HUES64 (cell line): Measurements from ENCODE around the gene IMMP2L.

ENCODE experiments used
- H3K27ac ChIP-seq: 2 replicates; pipeline ENCODE4 v1.7.0; 2013; ENCODE audit warnings: low read depth, low read length, inconsistent platforms
- H3K27me3 ChIP-seq: 2 replicates; pipeline ENCODE4 v1.6.1; 2013; ENCODE audit warnings: mild to moderate bottlenecking, low read length; ENCODE audit not compliant: insufficient read depth
- H3K36me3 ChIP-seq: 2 replicates; pipeline ENCODE4 v1.6.1; 2013; ENCODE audit warnings: mild to moderate bottlenecking, low read length; ENCODE audit not compliant: insufficient read depth
- H3K4me1 ChIP-seq: 2 replicates; pipeline ENCODE4 v1.6.1; 2013; ENCODE audit warnings: mild to moderate bottlenecking, low read length, moderate library complexity; ENCODE audit not compliant: insufficient read depth
- H3K4me3 ChIP-seq: 2 replicates; pipeline ENCODE4 v1.5.1; 2013; ENCODE audit warnings: mild to moderate bottlenecking, low read length, moderate library complexity
- H3K9ac ChIP-seq: 2 replicates; pipeline ENCODE4 v1.6.1; 2013; ENCODE audit warnings: mild to moderate bottlenecking, low read depth, low read length
- H3K9me3 ChIP-seq: 2 replicates; pipeline ENCODE4 v1.6.1; 2013; ENCODE audit warnings: low read depth, low read length; ENCODE audit not compliant: insufficient read depth
- WGBS: fragments of 150-250, 120-280 bp; methylation state at CpG from one replicate; pipeline ENCODE4 v1.1.7; 2013; ENCODE audit warnings: missing lambda C conversion rate; 5-methylcytosine and 5-hydroxymethylcytosine counted together

The IMMP2L gene

GRCh38 chr7:110914263-110914662, 648.0 kb downstream of the IMMP2L start:
- H3K27ac ChIP-seq: no peak overlapping the region
- H3K9me3 ChIP-seq: no peaks in the 10 kb centered on the region
- H3K4me1 ChIP-seq: no peaks in the 10 kb centered on the region
- H3K36me3 ChIP-seq: no peaks in the 10 kb centered on the region
- H3K4me3 ChIP-seq: no peak overlapping the region
- no peaks in the 10 kb centered on the region for H3K27me3 ChIP-seq
- H3K9ac ChIP-seq: no peak overlapping the region
- 98% methylated on average over 2 of the region's 2 CpGs for WGBS

GRCh38 chr7:110911632-110912031, 650.7 kb downstream of the IMMP2L start:
- 88% methylated on average over 2 of the region's 2 CpGs for WGBS
- H3K36me3 ChIP-seq: no peaks in the 10 kb centered on the region
- H3K27me3 ChIP-seq: no peaks in the 10 kb centered on the region
- H3K27ac ChIP-seq: no peak overlapping the region
- H3K9ac ChIP-seq: no peak overlapping the region
- no peaks in the 10 kb centered on the region for H3K4me1 ChIP-seq
- H3K4me3 ChIP-seq: no peak overlapping the region
- peaks cover 3% of the 10 kb centered on the region; the same call in 1 of the 2 replicates for H3K9me3 ChIP-seq

GRCh38 chr7:110909117-110909516, 653.2 kb downstream of the IMMP2L start:
- H3K36me3 ChIP-seq: no peaks in the 10 kb centered on the region
- H3K4me1 ChIP-seq: no peaks in the 10 kb centered on the region
- 100% methylated on average over 2 of the region's 3 CpGs for WGBS
- no peak overlapping the region for H3K4me3 ChIP-seq
- no peak overlapping the region for H3K9ac ChIP-seq
- H3K27me3 ChIP-seq: no peaks in the 10 kb centered on the region
- peaks cover 3% of the 10 kb centered on the region; the same call in 1 of the 2 replicates for H3K9me3 ChIP-seq
- no peak overlapping the region for H3K27ac ChIP-seq

- Histone ChIP-seq H3K4me3 (no peak overlapping the region), H3K36me3 (no peaks in the 10 kb centered on the region), H3K27ac (no peak overlapping the region), H3K27me3 (no peaks in the 10 kb centered on the region), H3K9me3 (peaks cover 3% of the 10 kb centered on the region; the same call in 1 of the 2 replicates), H3K9ac (no peak overlapping the region), H3K4me1 (no peaks in the 10 kb centered on the region)
- 97% methylated on average over 4 of the region's 4 CpGs for WGBS
These were observed 656.3 kb downstream of the IMMP2L start for GRCh38 chr7:110905773-110906566.

GRCh38 chr7:110898516-110898915, 663.8 kb downstream of the IMMP2L start:
- H3K36me3 ChIP-seq: no peaks in the 10 kb centered on the region
- no peak overlapping the region for H3K27ac ChIP-seq
- no peak overlapping the region for H3K4me3 ChIP-seq
- H3K27me3 ChIP-seq: no peaks in the 10 kb centered on the region
- no peak overlapping the region for H3K9ac ChIP-seq
- H3K4me1 ChIP-seq: no peaks in the 10 kb centered on the region
- peaks cover 4% of the 10 kb centered on the region; the same call in 1 of the 2 replicates for H3K9me3 ChIP-seq

- no peak overlapping the region for H3K4me3 ChIP-seq
- no peaks in the 10 kb centered on the region for H3K27me3 ChIP-seq
- H3K9me3 ChIP-seq: peaks cover 4% of the 10 kb centered on the region; the same call in 1 of the 2 replicates
- no peak overlapping the region for H3K27ac ChIP-seq
- no peaks in the 10 kb centered on the region for H3K4me1 ChIP-seq
- H3K9ac ChIP-seq: no peak overlapping the region
- H3K36me3 ChIP-seq: no peaks in the 10 kb centered on the region
- no CpG with 5 or more reads among the region's 1 CpG for WGBS
These were observed 664.8 kb downstream of the IMMP2L start for GRCh38 chr7:110897538-110897937.

GRCh38 chr7:110894111-110894510, 668.2 kb downstream of the IMMP2L start:
- no peaks in the 10 kb centered on the region for H3K4me1 ChIP-seq
- H3K36me3 ChIP-seq: no peaks in the 10 kb centered on the region
- H3K9me3 ChIP-seq: peaks cover 4% of the 10 kb centered on the region; the same call in 1 of the 2 replicates
- WGBS: 96% methylated on average over 1 of the region's 1 CpG
- H3K27me3 ChIP-seq: no peaks in the 10 kb centered on the region
- no peak overlapping the region for H3K9ac ChIP-seq
- H3K4me3 ChIP-seq: no peak overlapping the region
- no peak overlapping the region for H3K27ac ChIP-seq

GRCh38 chr7:110891197-110891596, 671.1 kb downstream of the IMMP2L start:
- no peaks in the 10 kb centered on the region for H3K36me3 ChIP-seq
- 100% methylated on average over 2 of the region's 2 CpGs for WGBS
- no peaks in the 10 kb centered on the region for H3K9me3 ChIP-seq
- no peaks in the 10 kb centered on the region for H3K4me1 ChIP-seq
- H3K27me3 ChIP-seq: no peaks in the 10 kb centered on the region
- no peak overlapping the region for H3K9ac ChIP-seq
- no peak overlapping the region for H3K4me3 ChIP-seq
- H3K27ac ChIP-seq: no peak overlapping the region

- no peaks in the 10 kb centered on the region for H3K4me1 ChIP-seq
- no peak overlapping the region for H3K27ac ChIP-seq
- WGBS: 93% methylated on average over 3 of the region's 4 CpGs
- H3K27me3 ChIP-seq: no peaks in the 10 kb centered on the region
- no peak overlapping the region for H3K9ac ChIP-seq
- no peaks in the 10 kb centered on the region for H3K9me3 ChIP-seq
- H3K36me3 ChIP-seq: no peaks in the 10 kb centered on the region
- no peak overlapping the region for H3K4me3 ChIP-seq
These were observed 672.2 kb downstream of the IMMP2L start for GRCh38 chr7:110890101-110890500.

GRCh38 chr7:110889335-110889734, 673.0 kb downstream of the IMMP2L start:
- Histone ChIP-seq H3K9ac (no peak overlapping the region), H3K9me3 (no peaks in the 10 kb centered on the region), H3K27ac (no peak overlapping the region), H3K4me1 (no peaks in the 10 kb centered on the region), H3K27me3 (no peaks in the 10 kb centered on the region), H3K4me3 (no peak overlapping the region), H3K36me3 (no peaks in the 10 kb centered on the region)
- WGBS: 92% methylated on average over 6 of the region's 6 CpGs

GRCh38 chr7:110888641-110889040, 673.7 kb downstream of the IMMP2L start:
- H3K27ac ChIP-seq: no peak overlapping the region

More at GRCh38 chr7:110888641-110889040, 673.7 kb downstream of the IMMP2L start:
- H3K4me3 ChIP-seq: no peak overlapping the region
- WGBS: 95% methylated on average over 3 of the region's 3 CpGs
- no peaks in the 10 kb centered on the region for H3K4me1 ChIP-seq
- no peak overlapping the region for H3K9ac ChIP-seq
- no peaks in the 10 kb centered on the region for H3K27me3 ChIP-seq
- no peaks in the 10 kb centered on the region for H3K9me3 ChIP-seq
- no peaks in the 10 kb centered on the region for H3K36me3 ChIP-seq
